Measurements from ENCODE around the gene GUCY1A1.

GUCY1A1 gene

DNA sequence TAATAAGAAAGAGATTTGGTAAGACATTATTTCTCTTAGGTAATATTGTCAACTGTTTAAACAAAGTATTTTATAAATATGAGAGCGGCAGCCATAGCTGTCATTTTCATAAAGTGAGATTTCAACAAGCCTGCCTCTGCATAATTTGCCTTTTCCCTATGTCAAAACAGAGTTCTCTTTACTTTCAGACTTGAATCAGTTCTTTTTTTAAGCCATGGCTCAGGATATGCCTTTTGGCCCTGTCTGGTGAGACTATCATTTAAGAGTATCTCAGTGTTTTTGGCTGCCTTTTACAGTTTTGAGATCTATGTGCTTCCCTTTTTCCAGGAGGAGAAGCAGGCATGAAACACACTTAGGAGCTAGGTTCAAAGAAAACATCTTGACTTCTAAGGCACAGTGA lies 7.5 kb upstream of the GUCY1A1 start:
- no peak for DNase-seq (ENCODE audit: low spot score)

DNA sequence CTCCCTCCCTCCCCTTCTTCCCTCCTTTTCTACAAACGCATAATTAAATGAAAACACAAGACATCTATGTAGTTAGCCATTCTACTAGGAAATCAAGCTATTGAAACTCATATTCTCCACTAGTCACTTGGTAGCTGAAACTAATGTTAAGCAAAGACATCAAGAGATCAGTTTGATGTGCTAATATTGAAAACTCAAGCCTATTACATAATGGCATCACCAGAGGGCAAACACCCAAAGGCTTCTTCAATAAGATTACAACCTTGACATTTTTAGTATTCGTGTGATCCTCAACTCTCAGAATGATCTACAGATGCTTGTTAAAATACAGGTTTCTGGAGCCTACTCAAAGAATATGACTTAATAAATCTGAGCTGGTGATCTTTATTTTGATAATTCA lies 6.2 kb upstream of the GUCY1A1 start:
- no peak for DNase-seq (ENCODE audit: low spot score)

DNA sequence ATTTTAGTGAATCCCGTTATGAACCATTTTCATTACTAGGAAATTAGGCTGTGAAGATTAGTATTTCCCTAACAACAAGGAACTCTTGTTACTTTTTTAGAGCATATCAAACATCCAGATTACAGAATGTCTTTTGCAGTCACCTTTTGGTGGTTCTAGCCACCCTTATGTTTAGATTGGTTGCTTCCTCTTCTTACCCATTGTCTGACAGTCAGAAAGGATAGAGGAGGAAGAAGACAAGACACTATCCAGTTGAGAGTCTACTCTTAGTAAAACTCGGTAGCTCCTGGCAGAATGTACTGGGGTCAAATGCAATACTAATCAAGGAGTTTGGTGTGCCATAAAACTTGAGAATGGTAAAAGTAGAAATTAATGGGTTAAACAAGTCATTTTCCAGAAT lies 1.6 kb upstream of the GUCY1A1 start:
- DNase-seq (ENCODE audit: low spot score): no peak

- no peak for DNase-seq (ENCODE audit: low spot score)
Measured at GRCh38 chr4:155667222-155667567, 547 bp downstream of the GUCY1A1 start.

- no peak for DNase-seq (ENCODE audit: low spot score)
Measured at GRCh38 chr4:155667568-155668511, 1.2 kb downstream of the GUCY1A1 start.

GRCh38 chr4:155668707-155669220 lies 2.1 kb downstream of the GUCY1A1 start:
- DNase-seq (ENCODE audit: low spot score): no peak

- DNase-seq (ENCODE audit: low spot score): no peak
Measured at GRCh38 chr4:155672342-155672741, 5.7 kb downstream of the GUCY1A1 start.

DNA sequence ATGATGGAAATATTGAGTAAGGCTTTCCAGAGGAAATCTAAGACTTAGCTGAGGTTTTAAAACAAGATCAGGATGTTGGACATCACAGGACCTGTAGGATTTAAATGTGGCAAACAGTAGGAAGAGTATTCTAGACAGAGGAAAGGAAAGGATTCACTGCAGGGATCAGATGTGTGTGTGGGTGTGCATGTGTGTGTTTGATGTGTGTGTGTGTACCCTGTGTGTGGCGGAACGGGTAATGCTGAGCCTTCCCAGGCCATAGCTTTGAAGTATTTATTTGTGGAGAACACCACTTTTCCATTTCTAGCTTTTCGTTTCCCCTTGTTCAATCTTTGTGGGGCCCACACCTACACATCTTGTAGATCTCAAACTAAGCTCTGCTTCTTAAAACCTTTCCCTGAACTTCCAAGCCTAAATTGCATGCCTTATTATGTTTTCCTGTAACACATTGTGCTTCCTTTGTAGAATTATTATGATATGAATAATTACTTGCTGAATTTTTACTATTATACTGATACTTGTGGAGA lies 6.9 kb downstream of the GUCY1A1 start:
- no peak for DNase-seq (ENCODE audit: low spot score)

GRCh38 chr4:155674669-155675071 lies 8.0 kb downstream of the GUCY1A1 start:
- DNase-seq (ENCODE audit: low spot score): no peak

DNA sequence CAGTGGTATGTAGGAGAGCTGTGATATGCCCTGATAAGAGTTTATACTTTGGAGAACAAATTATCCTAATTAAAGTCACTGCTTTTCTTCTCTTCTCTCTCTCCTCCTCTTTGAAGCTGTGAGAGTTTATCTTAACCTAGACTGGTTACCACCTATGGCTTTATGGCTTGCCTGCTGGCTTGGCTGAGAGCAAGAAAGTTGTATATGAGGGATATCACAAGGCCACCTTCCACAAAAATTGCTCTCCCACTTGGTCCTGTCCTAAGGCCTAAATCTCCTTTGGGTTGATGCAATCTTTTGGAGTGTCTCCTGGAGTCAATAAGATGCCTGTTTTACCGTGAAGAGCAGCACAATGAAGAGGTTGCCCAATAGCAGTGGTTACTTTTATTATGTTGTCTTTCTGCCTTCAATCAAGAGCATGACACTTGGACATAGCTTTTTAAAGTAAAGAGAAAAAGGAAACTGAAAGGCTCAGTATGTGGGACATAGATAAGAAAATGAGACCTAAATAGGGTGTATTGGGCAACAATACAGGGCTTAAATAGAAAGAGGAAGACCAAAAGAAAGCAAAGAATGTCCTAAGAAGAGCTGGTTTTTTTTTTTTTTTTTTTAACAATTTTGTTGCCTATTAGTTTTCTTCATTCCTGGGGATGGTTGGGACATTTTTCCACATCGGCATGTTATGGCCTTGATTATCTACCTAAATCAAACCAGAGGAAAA lies 9.2 kb downstream of the GUCY1A1 start:
- peak; percentile 20 for DNase-seq (ENCODE audit: low spot score)

DNA sequence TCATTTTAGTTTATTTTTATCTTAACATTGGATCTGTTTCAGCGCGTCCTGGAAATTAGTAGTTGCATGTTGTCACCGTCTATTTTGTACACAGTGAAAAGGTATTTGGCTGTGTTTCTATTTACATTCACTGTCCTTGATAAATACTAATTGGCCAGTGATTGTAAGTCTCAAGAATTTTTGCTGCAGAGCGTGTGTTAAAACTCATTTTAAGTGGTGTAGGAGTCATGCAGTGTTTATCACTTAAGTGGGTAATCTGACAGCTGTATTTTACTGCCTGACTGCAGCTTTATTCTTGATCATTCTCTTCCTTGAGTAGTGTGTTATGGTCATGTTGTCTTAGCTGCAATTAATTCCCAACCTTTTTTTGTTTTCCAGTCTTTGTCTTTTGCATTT lies 9.8 kb downstream of the GUCY1A1 start:
- no peak for DNase-seq (ENCODE audit: low spot score)

DNA sequence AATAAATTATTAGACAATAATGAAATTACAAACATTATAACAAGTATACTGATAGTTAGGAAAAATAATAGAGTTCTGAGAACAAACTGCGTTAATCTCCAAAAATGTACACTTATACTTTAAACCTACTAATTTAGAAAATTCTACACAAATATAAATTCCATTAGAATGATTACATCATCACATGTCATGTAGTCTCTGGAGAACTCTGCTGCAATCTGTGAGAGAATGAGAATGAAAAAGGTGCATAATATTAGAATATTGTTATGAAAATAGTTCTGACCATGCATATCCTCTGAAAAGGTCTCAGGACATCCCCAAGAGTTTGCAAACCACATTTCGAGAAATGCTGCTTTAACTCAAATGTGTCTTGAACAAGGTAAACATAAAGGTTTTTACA lies 11.4 kb downstream of the GUCY1A1 start:
- no peak for DNase-seq (ENCODE audit: low spot score)

DNA sequence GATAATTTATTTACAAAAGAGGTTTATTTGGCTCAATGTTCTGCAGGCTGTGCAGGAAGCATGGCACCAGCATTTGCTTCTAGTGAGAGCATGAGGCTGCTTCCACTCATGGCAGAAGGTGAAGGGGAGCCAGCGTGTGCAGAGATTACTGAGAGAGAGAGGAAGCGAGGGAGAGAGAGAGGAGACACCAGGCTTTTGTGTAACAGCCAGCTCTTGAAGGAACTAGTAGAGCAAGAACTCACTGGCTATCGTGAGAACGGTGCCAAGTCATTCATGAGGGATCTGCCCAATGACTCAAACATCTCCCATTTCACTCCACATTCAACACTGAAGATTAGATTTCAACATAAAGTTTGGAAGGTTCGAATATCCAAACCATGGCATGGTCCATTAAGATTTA lies 12.7 kb downstream of the GUCY1A1 start:
- DNase-seq (ENCODE audit: low spot score): no peak

DNA sequence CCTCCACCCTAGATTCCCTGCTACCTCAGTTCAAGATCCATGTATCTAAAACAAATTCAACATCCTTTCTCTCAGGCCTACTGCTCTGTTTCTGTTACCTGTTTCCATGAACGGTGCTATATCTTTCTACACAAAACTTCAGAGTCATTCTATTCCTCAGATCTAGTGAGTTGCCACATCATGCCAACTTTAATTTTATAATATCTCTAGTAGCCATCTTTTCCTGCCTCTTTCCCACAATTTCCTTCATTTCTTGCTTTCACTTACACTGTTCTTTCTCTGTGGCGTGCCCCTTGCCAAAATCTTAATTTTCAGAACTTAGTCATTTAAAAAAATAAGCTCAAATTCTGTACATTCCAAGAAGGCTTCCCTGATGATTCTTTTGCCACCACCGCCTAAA lies 15.2 kb downstream of the GUCY1A1 start:
- no peak for DNase-seq (ENCODE audit: low spot score)

DNA sequence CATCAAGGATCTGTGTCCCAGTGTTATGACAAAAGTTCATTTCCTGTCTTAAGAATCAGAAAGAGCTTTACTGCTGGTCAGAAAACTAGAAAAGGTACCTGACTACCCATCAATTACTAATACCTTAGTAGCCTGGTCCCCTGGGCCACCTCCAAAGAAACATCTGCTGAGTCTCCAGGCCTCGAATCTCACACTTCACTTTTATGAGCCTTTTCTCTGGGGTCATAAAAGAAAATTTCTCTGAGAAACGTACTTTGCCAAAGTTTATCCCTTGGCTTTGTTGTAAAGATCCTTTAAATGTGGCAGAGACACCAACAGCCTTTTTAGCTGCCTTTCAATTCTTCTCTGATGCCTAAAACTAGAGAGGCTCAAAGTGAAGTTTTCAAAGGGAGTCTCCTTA lies 17.8 kb downstream of the GUCY1A1 start:
- no peak for DNase-seq (ENCODE audit: low spot score)

DNA sequence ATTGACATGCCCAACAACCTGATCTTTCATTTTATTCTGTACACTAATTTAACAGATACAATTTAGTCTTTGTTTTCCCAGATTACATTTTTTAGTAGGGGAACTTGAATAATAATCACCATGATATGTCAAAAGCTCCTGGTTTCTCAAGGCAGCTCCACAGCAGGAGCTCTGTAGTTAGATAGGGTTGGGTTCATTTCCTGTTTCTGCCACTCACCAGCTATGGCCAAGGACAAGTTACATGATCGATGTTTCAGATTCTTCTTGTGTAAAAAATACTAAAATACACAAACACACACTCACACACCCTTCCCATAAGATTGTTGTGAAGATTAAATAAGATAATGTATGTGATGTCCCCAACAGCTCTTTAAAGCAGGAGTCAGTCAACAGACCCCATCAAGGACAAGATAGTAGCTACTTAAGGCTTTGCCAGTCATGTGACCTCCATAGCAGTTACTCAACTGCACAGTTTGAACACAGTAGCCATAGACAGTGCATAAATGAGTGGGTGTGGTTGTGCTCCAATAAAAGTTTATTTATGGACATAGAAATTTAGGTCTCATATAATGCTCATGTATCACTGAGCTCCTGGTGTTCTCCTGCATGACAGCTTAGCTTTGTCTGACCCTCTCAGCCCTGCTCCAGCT lies 18.4 kb downstream of the GUCY1A1 start:
- no peak for DNase-seq (ENCODE audit: low spot score)

DNA sequence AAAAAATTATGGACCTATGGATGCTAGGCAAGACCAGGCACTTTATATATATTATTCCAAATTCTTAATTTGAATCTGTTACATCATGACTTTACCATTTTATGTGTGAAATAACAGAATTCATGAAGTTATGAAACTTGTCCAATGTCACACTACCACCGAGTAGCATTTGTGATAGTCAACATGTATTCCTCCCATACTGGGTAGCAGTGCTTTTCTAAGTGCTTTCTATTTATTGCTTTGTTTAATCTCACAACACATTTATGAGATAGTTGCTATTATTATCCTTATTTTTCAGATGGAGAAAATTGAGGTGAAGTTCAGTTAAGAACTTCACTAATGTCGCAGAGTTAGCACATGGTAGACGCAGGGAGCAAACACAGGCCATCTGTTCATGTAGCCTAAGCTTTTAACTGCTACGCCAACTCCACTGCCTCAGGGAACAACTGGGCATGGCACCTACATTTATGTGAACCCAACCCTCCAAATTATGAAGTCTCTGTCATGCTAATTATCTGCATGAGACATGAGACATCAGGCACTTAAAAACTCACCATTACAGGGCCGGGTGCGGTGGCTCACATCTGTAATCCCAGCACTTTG lies 20.8 kb downstream of the GUCY1A1 start:
- no peak for DNase-seq (ENCODE audit: low spot score)

DNA sequence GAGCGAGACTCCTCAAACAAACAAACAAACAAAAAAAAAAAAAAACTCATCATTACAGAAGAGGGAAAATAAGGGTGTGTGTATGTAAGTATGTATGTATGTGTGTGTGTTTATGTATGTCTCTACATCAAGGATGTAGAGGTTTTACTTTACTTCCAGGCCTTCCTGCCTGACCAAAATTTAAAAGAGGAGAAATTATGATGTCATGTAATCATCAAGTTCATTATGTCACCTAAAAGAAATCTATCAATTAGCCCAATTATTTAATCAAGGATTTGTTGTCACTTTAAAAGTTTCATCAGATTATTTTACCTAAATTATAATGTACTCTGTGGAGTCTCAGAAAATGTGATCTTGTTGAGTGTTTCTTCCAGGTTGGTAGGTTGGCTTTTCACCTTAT lies 21.6 kb downstream of the GUCY1A1 start:
- DNase-seq (ENCODE audit: low spot score): no peak

DNA sequence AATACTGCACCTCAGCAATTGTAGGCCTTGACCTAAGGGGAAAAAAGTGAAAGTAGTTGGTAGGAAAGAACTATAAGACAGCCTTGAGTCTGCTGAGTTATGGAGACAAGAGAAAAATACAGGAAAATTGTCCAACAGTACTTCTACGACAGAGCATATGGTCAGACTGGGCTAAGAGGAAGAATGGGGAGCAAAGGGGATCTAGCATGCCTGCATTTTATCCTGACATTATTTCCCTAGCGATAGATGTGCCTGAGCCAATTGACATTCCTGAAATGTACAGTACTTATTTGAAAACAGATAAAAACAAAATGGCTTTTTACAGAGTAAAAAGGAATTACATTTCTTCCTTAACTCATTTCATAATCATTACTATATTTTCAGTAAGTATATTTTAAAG lies 22.2 kb downstream of the GUCY1A1 start:
- no peak for DNase-seq (ENCODE audit: low spot score)

DNA sequence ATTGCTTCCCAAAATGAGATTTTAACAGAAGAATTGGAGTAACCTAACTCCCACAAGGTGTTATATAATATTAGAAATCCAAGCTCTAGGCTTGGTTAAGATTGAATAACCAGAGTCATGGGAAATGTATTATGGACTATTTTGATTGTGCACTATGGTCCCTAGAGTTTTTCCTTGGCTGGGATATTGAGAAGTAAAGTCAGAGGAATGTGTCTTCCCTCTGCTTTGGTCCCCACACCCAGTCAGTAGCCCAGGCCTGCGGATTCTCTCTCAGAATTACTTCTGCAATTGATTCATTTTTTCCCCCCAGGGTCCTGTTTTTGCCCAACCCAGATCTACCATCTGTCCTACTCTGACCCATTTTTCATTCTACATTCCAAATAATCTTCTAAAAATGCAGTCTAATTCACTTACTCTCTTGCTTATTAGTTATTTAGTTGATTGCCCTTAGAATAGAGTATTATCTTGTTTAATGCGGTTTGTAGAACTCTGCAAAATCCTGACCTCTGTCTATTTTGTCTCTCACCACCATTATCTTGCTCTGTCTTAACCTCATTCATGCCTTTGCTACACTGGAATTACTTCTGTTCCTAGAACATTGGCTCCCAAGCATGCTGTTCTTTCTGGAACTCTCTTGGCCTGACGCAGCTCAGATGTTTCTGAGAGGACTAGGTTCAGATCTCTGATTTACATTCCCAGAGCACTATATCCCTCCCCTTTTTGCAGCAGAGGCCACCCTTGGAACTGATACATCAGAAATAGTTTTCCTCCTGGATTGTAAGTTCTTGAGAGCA lies 23.6 kb downstream of the GUCY1A1 start:
- DNase-seq (ENCODE audit: low spot score): no peak

GRCh38 chr4:155692361-155692760 lies 25.7 kb downstream of the GUCY1A1 start:
- no peak for DNase-seq (ENCODE audit: low spot score)
